BLaER1 (cell line): ENCODE results near the gene HOXC4.

Experiments
- H3K27ac ChIP-seq: shearing (Covaris generic); formaldehyde crosslinking; 2 replicates; pipeline ENCODE4 v1.8.1; 2022
- H3K27me3 ChIP-seq: shearing (Covaris generic); formaldehyde crosslinking; 2 replicates; pipeline ENCODE4 v1.8.1; 2022
- H3K36me3 ChIP-seq: shearing (Covaris generic); formaldehyde crosslinking; 2 replicates; pipeline ENCODE4 v1.8.1; 2022
- H3K4me1 ChIP-seq: shearing (Covaris generic); formaldehyde crosslinking; 2 replicates; pipeline ENCODE4 v1.8.1; 2022
- H3K4me2 ChIP-seq: shearing (Covaris generic); formaldehyde crosslinking; 2 replicates; pipeline ENCODE4 v1.8.1; 2022
- H3K4me3 ChIP-seq: shearing (Covaris generic); formaldehyde crosslinking; 2 replicates; pipeline ENCODE4 v1.8.1; 2022
- H3K9ac ChIP-seq: shearing (Covaris generic); formaldehyde crosslinking; 2 replicates; pipeline ENCODE4 v1.8.1; 2022
- H3K9me3 ChIP-seq: shearing (Covaris generic); formaldehyde crosslinking; 2 replicates; pipeline ENCODE4 v1.8.1; 2022
- H4K20me1 ChIP-seq: shearing (Covaris generic); formaldehyde crosslinking; 2 replicates; pipeline ENCODE4 v1.8.1; 2022
- Cebpa-rat ChIP-seq: shearing (Covaris generic); IDR thresholded peaks from 2 replicates; pipeline ENCODE4 v1.8.1; 2022

HOXC4 gene

GRCh38 chr12:54047964-54048303 is 5.7 kb upstream of the HOXC4 start:
- H3K4me2 ChIP-seq, result no peak overlapping the region
- H3K9ac ChIP-seq, result no peak overlapping the region
- no peaks in the 10 kb centered on the region for H3K36me3 ChIP-seq
- no peaks in the 10 kb centered on the region for H3K4me1 ChIP-seq
- H4K20me1 ChIP-seq, result peaks cover 89% of the 10 kb centered on the region
- peaks cover 30% of the 10 kb centered on the region for H3K9me3 ChIP-seq
- H3K27ac ChIP-seq, result no peak overlapping the region
- no peak overlapping the region for H3K4me3 ChIP-seq
- peaks cover 100% of the 10 kb centered on the region for H3K27me3 ChIP-seq
- no peak for TF ChIP-seq Cebpa-rat

- no peaks in the 10 kb centered on the region for H3K36me3 ChIP-seq
- no peak overlapping the region for H3K9ac ChIP-seq
- no peak overlapping the region for H3K4me2 ChIP-seq
- no peak overlapping the region for H3K4me3 ChIP-seq
- peaks cover 96% of the 10 kb centered on the region for H4K20me1 ChIP-seq
- no peaks in the 10 kb centered on the region for H3K4me1 ChIP-seq
- peaks cover 36% of the 10 kb centered on the region for H3K9me3 ChIP-seq
- no peak overlapping the region for H3K27ac ChIP-seq
- peaks cover 100% of the 10 kb centered on the region for H3K27me3 ChIP-seq
- TF ChIP-seq Cebpa-rat, result no peak
These were observed 5.1 kb upstream of the HOXC4 start for GRCh38 chr12:54048406-54049093.

GRCh38 chr12:54049108-54049507 is 4.5 kb upstream of the HOXC4 start:
- Histone ChIP-seq H3K27ac (no peak overlapping the region), H3K4me3 (no peak overlapping the region), H3K4me1 (no peaks in the 10 kb centered on the region), H3K27me3 (peaks cover 100% of the 10 kb centered on the region), H4K20me1 (peaks cover 90% of the 10 kb centered on the region), H3K9me3 (peaks cover 41% of the 10 kb centered on the region), H3K4me2 (no peak overlapping the region), H3K36me3 (no peaks in the 10 kb centered on the region), H3K9ac (no peak overlapping the region)
- TF ChIP-seq Cebpa-rat, result no peak

- no peak for TF ChIP-seq Cebpa-rat
- H3K27ac ChIP-seq, result no peak overlapping the region
- no peaks in the 10 kb centered on the region for H3K36me3 ChIP-seq
- peaks cover 100% of the 10 kb centered on the region for H3K27me3 ChIP-seq
- H4K20me1 ChIP-seq, result peaks cover 81% of the 10 kb centered on the region
- peaks cover 41% of the 10 kb centered on the region for H3K9me3 ChIP-seq
- H3K4me2 ChIP-seq, result no peak overlapping the region
- no peak overlapping the region for H3K4me3 ChIP-seq
- H3K9ac ChIP-seq, result no peak overlapping the region
- no peaks in the 10 kb centered on the region for H3K4me1 ChIP-seq
These were observed 3.2 kb upstream of the HOXC4 start for GRCh38 chr12:54050482-54050810.

GRCh38 chr12:54051026-54051842 is 2.4 kb upstream of the HOXC4 start:
- no peaks in the 10 kb centered on the region for H3K36me3 ChIP-seq
- H3K4me1 ChIP-seq, result no peaks in the 10 kb centered on the region
- peaks cover 41% of the 10 kb centered on the region for H3K9me3 ChIP-seq
- H3K9ac ChIP-seq, result no peak overlapping the region
- no peak overlapping the region for H3K4me3 ChIP-seq
- no peak overlapping the region for H3K27ac ChIP-seq
- TF ChIP-seq Cebpa-rat, result no peak
- H3K27me3 ChIP-seq, result peaks cover 100% of the 10 kb centered on the region
- H3K4me2 ChIP-seq, result no peak overlapping the region
- peaks cover 82% of the 10 kb centered on the region for H4K20me1 ChIP-seq

GRCh38 chr12:54051874-54052437 is 1.7 kb upstream of the HOXC4 start:
- Histone ChIP-seq H3K27me3 (peaks cover 100% of the 10 kb centered on the region), H4K20me1 (peaks cover 83% of the 10 kb centered on the region)
- TF ChIP-seq Cebpa-rat, result no peak

GRCh38 chr12:54052438-54053002 is 1.1 kb upstream of the HOXC4 start:
- peaks cover 100% of the 10 kb centered on the region for H3K27me3 ChIP-seq
- TF ChIP-seq Cebpa-rat, result no peak
- peaks cover 32% of the 10 kb centered on the region for H3K9me3 ChIP-seq
- H3K36me3 ChIP-seq, result no peaks in the 10 kb centered on the region
- no peak overlapping the region for H3K27ac ChIP-seq
- peaks cover 83% of the 10 kb centered on the region for H4K20me1 ChIP-seq
- no peak overlapping the region for H3K9ac ChIP-seq
- H3K4me3 ChIP-seq, result no peak overlapping the region
- no peak overlapping the region for H3K4me2 ChIP-seq
- H3K4me1 ChIP-seq, result no peaks in the 10 kb centered on the region

More at GRCh38 chr12:54051874-54052437, 1.7 kb upstream of the HOXC4 start:
- Histone ChIP-seq H3K36me3 (no peaks in the 10 kb centered on the region), H3K9me3 (peaks cover 38% of the 10 kb centered on the region), H3K4me3 (no peak overlapping the region), H3K27ac (no peak overlapping the region), H3K9ac (no peak overlapping the region), H3K4me1 (no peaks in the 10 kb centered on the region), H3K4me2 (no peak overlapping the region)

- no peak overlapping the region for H3K4me3 ChIP-seq
- no peaks in the 10 kb centered on the region for H3K4me1 ChIP-seq
- peaks cover 100% of the 10 kb centered on the region for H3K27me3 ChIP-seq
- peaks cover 83% of the 10 kb centered on the region for H4K20me1 ChIP-seq
- no peak overlapping the region for H3K27ac ChIP-seq
- H3K9ac ChIP-seq, result no peak overlapping the region
- no peak for TF ChIP-seq Cebpa-rat
- no peak overlapping the region for H3K4me2 ChIP-seq
- H3K9me3 ChIP-seq, result peaks cover 26% of the 10 kb centered on the region
- no peaks in the 10 kb centered on the region for H3K36me3 ChIP-seq
These were observed 458 bp upstream of the HOXC4 start for GRCh38 chr12:54053003-54053750.

- TF ChIP-seq Cebpa-rat, result no peak
- Histone ChIP-seq H4K20me1 (peaks cover 84% of the 10 kb centered on the region), H3K4me3 (no peak overlapping the region), H3K27ac (no peak overlapping the region), H3K9me3 (peaks cover 22% of the 10 kb centered on the region), H3K36me3 (no peaks in the 10 kb centered on the region), H3K27me3 (peaks cover 100% of the 10 kb centered on the region), H3K4me1 (no peaks in the 10 kb centered on the region), H3K9ac (no peak overlapping the region), H3K4me2 (no peak overlapping the region)
These were observed 1.1 kb downstream of the HOXC4 start for GRCh38 chr12:54054742-54055194.
